Liver (tissue), 3 donors: Measurements from ENCODE around the gene OAS2.

Experiments
- ATF3 ChIP-seq: IDR thresholded peaks from 2 replicates; pipeline ENCODE4 v1.6.1; 2016; ENCODE audit warnings: antibody characterized with exemption
- MAX ChIP-seq: IDR thresholded peaks from 2 replicates; pipeline ENCODE4 v1.6.1; 2016; ENCODE audit warnings: antibody characterized with exemption
- RXRA ChIP-seq, 2 donors: IDR thresholded peaks; 2 replicates each; pipeline ENCODE4 v1.6.1; 2017 to 2018; ENCODE audit warnings: antibody characterized with exemption in 2 of 2, mild to moderate bottlenecking in 1 of 2
- TAF1 ChIP-seq: conservative IDR thresholded peaks from 2 replicates; pipeline ENCODE4 v1.6.1; 2016; ENCODE audit warnings: antibody characterized with exemption, mild to moderate bottlenecking
- TF ChIP-seq, protein P1 (sequence below): fragments of 150-350 bp; IDR thresholded peaks from 2 replicates; pipeline ENCODE4 v1.5.1; 2017; ENCODE audit warnings: improper control_type of control experiment, low read depth, low read length; ENCODE audit not compliant: missing input control
- donor health status: healthy.
- donor health status: healthy.

DNA sequence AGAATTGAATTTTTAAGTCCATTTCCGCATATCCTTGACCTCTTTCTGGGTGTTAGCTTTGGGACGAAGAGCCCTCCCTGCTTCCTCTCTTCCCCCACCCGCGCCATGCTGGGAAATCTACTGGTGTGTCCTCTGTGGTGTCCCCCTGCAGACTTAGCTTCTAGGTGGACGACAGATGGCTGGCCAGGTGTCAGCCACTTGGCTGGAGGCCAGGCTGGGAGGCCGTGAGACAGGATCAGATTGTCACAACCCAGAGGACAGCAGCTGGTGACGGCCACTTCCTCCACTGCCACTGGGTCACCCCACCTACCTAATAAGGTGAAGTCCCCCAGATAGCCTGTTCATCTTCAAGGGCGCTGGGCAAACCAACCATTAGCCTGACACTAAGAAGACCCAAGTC is 64.9 kb downstream of the OAS2 start:
- TF ChIP-seq, protein P1, sequence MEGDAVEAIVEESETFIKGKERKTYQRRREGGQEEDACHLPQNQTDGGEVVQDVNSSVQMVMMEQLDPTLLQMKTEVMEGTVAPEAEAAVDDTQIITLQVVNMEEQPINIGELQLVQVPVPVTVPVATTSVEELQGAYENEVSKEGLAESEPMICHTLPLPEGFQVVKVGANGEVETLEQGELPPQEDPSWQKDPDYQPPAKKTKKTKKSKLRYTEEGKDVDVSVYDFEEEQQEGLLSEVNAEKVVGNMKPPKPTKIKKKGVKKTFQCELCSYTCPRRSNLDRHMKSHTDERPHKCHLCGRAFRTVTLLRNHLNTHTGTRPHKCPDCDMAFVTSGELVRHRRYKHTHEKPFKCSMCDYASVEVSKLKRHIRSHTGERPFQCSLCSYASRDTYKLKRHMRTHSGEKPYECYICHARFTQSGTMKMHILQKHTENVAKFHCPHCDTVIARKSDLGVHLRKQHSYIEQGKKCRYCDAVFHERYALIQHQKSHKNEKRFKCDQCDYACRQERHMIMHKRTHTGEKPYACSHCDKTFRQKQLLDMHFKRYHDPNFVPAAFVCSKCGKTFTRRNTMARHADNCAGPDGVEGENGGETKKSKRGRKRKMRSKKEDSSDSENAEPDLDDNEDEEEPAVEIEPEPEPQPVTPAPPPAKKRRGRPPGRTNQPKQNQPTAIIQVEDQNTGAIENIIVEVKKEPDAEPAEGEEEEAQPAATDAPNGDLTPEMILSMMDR, result no peak
- TF ChIP-seq RXRA (IDR thresholded peaks at IDR 0.05), result no peak
- no peak for TF ChIP-seq ATF3
- TF ChIP-seq MAX, result no peak
- TF ChIP-seq TAF1, result no peak
